PC-3 (cell line): ENCODE results near the gene HADHB.

ENCODE experiments used
- CTCF ChIP-seq: fragments of 300-600 bp; sonication (generic); conservative IDR thresholded peaks from 2 replicates; pipeline ENCODE4 v1.5.1; 2017; ENCODE audit warnings: antibody characterized with exemption, low read depth, mild to moderate bottlenecking, low read length
- EZH2 ChIP-seq: fragments of 300-600 bp; sonication (generic); IDR thresholded peaks from one replicate; pipeline ENCODE4 v1.6.1; 2017; ENCODE audit warnings: antibody characterized with exemption, mild to moderate bottlenecking, low read length; ENCODE audit not compliant: unreplicated experiment

DNA sequence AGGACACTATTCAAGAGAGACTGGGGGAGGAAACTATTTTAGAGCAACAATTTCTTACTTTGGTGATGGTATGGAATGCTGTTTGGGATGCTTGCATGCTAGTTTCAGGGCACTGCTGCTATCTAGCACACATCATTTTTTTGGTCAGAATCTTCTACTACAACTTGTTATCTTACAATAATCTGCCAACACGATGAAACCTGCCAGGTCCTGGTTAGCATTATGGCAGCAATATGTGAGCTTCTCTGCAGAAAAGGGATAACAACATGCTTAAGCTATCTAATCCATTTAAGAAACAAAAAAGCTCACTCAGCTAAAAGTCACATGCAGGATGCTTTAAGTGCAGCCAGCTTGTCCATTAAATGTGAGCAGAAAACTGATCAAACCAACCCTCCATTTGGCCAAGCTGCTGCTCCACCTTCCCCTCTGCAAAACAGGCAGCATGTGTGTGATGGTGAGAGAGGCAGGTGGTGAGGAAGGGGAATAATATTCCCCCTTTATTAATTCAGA is 41.7 kb upstream of the HADHB start:
- no peak for TF ChIP-seq CTCF
- no peak for TF ChIP-seq EZH2
